OCI-LY7 (cell line): Measurements from ENCODE around the gene BHLHE40. TPM values are rescaled to one million over a fixed set of nuclear protein-coding genes. Genes with fewer than 3 reads are reported as not detected.

Experiments used
- BruUV-seq: library from RNA; stranded (reverse); fragments of 400-500 nt; replicated peaks from 2 replicates; lab custom pipeline; 2021; lab: Mats Ljungman, UMichigan
- CTCF ChIA-PET: fragments of 300-600 bp; sonication (Branson Sonifier 250); formaldehyde crosslinking; loops from one replicate; lab custom pipeline; 2022; ENCODE audit warnings: antibody characterized with exemption; ENCODE audit not compliant: unreplicated experiment; lab: Charles Lee
- POLR2A ChIA-PET: fragments of 300-600 bp; sonication (Branson Sonifier 250); formaldehyde crosslinking; loops from one replicate; lab custom pipeline; 2022; ENCODE audit warnings: antibody characterized with exemption; lab: Charles Lee
- DNase-seq: peaks from one replicate; pipeline ENCODE4 v3.0.0-alpha.2; 2015; ENCODE audit warnings: low spot score
- H2AFZ ChIP-seq: fragments of 200-600 bp; sonication (generic), shearing (Covaris generic); 2 replicates; pipeline ENCODE4 v1.6.1; 2014; ENCODE audit warnings: mild to moderate bottlenecking, antibody characterized with exemption, low read length, moderate library complexity
- H3K27ac ChIP-seq: fragments of 200-600 bp; sonication (generic); 2 replicates; pipeline ENCODE4 v1.5.1; 2014; ENCODE audit warnings: mixed run types, low read depth, mild to moderate bottlenecking, moderate library complexity, low read length, inconsistent platforms; ENCODE audit not compliant: poor library complexity, severe bottlenecking
- H3K36me3 ChIP-seq: fragments of 200-600 bp; sonication (generic); 2 replicates; pipeline ENCODE4 v1.6.1; 2014; ENCODE audit warnings: mild to moderate bottlenecking, antibody characterized with exemption, low read length, moderate library complexity, mixed read lengths; ENCODE audit not compliant: insufficient read depth
- H3K4me1 ChIP-seq: fragments of 200-600 bp; sonication (generic); 2 replicates; pipeline ENCODE4 v1.5.1; 2014; ENCODE audit warnings: mild to moderate bottlenecking, low read length; ENCODE audit not compliant: insufficient read depth, poor library complexity, severe bottlenecking
- H3K4me2 ChIP-seq: fragments of 200-600 bp; sonication (generic); 2 replicates; pipeline ENCODE4 v1.6.1; 2014; ENCODE audit warnings: mild to moderate bottlenecking, low read length
- H3K4me3 ChIP-seq: fragments of 200-600 bp; sonication (generic); 2 replicates; pipeline ENCODE4 v1.5.1; 2014; ENCODE audit warnings: mild to moderate bottlenecking, low read depth, low read length; ENCODE audit not compliant: poor library complexity, severe bottlenecking
- H3K79me2 ChIP-seq: fragments of 200-600 bp; sonication (generic); 2 replicates; pipeline ENCODE4 v1.6.1; 2016; ENCODE audit warnings: low read depth, mild to moderate bottlenecking, low read length, moderate library complexity, mixed read lengths; ENCODE audit not compliant: insufficient read depth
- H3K9me2 ChIP-seq: fragments of 200-600 bp; sonication (generic); 2 replicates; pipeline ENCODE4 v1.6.1; 2016; ENCODE audit warnings: mild to moderate bottlenecking, low read length, mixed read lengths; ENCODE audit not compliant: insufficient read depth
- H3K9me3 ChIP-seq: fragments of 200-600 bp; sonication (generic); 2 replicates; pipeline ENCODE4 v1.6.1; 2014; ENCODE audit warnings: mild to moderate bottlenecking, mixed run types, low read length, mixed read lengths
- H4K20me1 ChIP-seq: fragments of 200-600 bp; sonication (generic); 2 replicates; pipeline ENCODE4 v1.6.1; 2014; ENCODE audit warnings: mild to moderate bottlenecking, antibody characterized with exemption, low read length, moderate library complexity, mixed read lengths; ENCODE audit not compliant: insufficient read depth
- CTCF ChIP-seq: fragments of 200-600 bp; sonication (generic); conservative IDR thresholded peaks from 2 replicates; pipeline ENCODE4 v1.5.1; 2014; ENCODE audit warnings: mild to moderate bottlenecking, antibody characterized with exemption, low read length, moderate library complexity, mixed read lengths
- EZH2phosphoT487 ChIP-seq: fragments of 200-600 bp; sonication (generic); IDR thresholded peaks from 2 replicates; pipeline ENCODE4 v1.6.1; 2018; ENCODE audit warnings: low read depth, borderline replicate concordance, mild to moderate bottlenecking, mixed run types, antibody characterized with exemption, low read length, moderate library complexity, mixed read lengths
- intact Hi-C: fragments of 100-400 bp; cut with micrococcal nuclease; formaldehyde crosslinking; loops from one replicate; pipeline ENCODE4 v1.10.0; 2022; ENCODE audit not compliant: unreplicated experiment
- total RNA-seq, 2 experiments: library from RNA; depleted of rRNA in 1 of 2; stranded (reverse); fragments of >200 nt in 1 of 2; shearing (Covaris generic) in 1 of 2; gene quantifications; 2 replicates each; pipeline ENCODE4 v1.2.3, GENCODE V29; 2014 to 2022

Gene BHLHE40
- total RNA-seq, 2 experiments from 2014 or later, result 0.11 to 0.35 TPM

- Histone ChIP-seq H3K27ac (no peak overlapping the region), H3K9me3 (no peaks in the 10 kb centered on the region), H3K79me2 (no peaks in the 10 kb centered on the region), H3K4me3 (no peak overlapping the region), H4K20me1 (no peaks in the 10 kb centered on the region), H3K4me2 (no peak overlapping the region), H3K9me2 (no peaks in the 10 kb centered on the region), H3K4me1 (peaks cover 10% of the 10 kb centered on the region), H3K36me3 (no peaks in the 10 kb centered on the region), H2AFZ (no peak overlapping the region)
- TF ChIP-seq CTCF (no peak), EZH2phosphoT487 (no peak)
- CTCF ChIA-PET, result no interaction called here
- no TSS peak for BruUV-seq
- POLR2A ChIA-PET, result no interaction called here
- intact Hi-C loops, result no loop called here
- no peak for DNase-seq
Measured at GRCh38 chr3:5019411-5020241, 40.4 kb downstream of the BHLHE40 start.

DNA sequence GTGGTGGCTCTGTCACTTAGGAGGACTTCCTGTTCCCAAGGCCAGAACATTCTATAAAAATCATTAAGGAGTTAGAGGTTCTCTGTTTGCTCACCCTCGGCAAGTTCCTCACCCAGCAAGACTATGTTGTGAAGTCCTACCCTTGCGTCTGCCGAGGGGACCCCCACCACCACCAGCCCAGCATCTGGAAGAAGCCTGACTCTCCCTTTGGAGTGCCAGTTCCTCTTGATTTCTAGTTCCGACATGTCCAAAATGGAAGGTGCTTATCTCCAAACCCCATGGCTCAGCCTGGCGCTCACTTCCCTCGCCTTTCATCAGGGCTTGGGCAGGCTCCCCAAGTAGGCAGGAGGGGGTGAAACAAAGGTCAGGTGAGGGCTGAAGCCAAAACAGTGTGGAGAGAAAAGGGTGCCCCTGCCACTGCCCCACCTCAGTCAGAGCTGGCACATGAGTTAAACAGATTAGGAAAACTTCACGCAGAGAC, 41.0 kb downstream of the BHLHE40 start:
- POLR2A ChIA-PET, result no interaction called here

More for the DNA sequence above, 41.0 kb downstream of the BHLHE40 start:
- TF ChIP-seq CTCF (no peak), EZH2phosphoT487 (no peak)
- no TSS peak for BruUV-seq
- Histone ChIP-seq H3K4me2 (no peak overlapping the region), H3K4me1 (peaks cover 10% of the 10 kb centered on the region), H3K9me2 (no peaks in the 10 kb centered on the region), H3K9me3 (no peaks in the 10 kb centered on the region), H3K4me3 (no peak overlapping the region), H2AFZ (no peak overlapping the region), H3K79me2 (no peaks in the 10 kb centered on the region), H3K27ac (no peak overlapping the region), H4K20me1 (no peaks in the 10 kb centered on the region), H3K36me3 (no peaks in the 10 kb centered on the region)
- CTCF ChIA-PET, result no interaction called here
- intact Hi-C loops, result no loop called here
- DNase-seq, result no peak
